SU-DHL-6 (cell line): ENCODE measurements around the gene MPZL2.

Source experiments
- H2AFZ ChIP-seq: fragments of 200-600 bp; sonication (generic); 2 replicates; pipeline ENCODE4 v1.6.1; 2014; ENCODE audit warnings: low read depth, mild to moderate bottlenecking, moderate library complexity, mixed read lengths, antibody characterized with exemption, low read length; ENCODE audit not compliant: severe bottlenecking
- H3F3A ChIP-seq: fragments of 200-600 bp; shearing (Covaris generic); 2 replicates; pipeline ENCODE4 v1.6.0; 2016; ENCODE audit warnings: antibody characterized with exemption, mild to moderate bottlenecking; ENCODE audit not compliant: insufficient read depth
- H3K27ac ChIP-seq: fragments of 200-600 bp; sonication (generic); 2 replicates; pipeline ENCODE4 v1.5.1; 2016; ENCODE audit warnings: low read depth, mild to moderate bottlenecking, low read length, moderate library complexity, mixed read lengths
- H3K27me3 ChIP-seq: fragments of 200-600 bp; sonication (generic), shearing (Covaris generic); 2 replicates; pipeline ENCODE4 v1.6.0; 2014; ENCODE audit warnings: mild to moderate bottlenecking, low read length
- H3K36me3 ChIP-seq: fragments of 200-600 bp; sonication (generic); 2 replicates; pipeline ENCODE4 v1.6.1; 2014; ENCODE audit warnings: mild to moderate bottlenecking, low read length, mixed read lengths
- H3K4me2 ChIP-seq: fragments of 300-600, 200-600 bp; shearing (Covaris generic), sonication (generic); 2 replicates; pipeline ENCODE4 v1.6.0; 2014; ENCODE audit warnings: low read length, low read depth, mild to moderate bottlenecking; ENCODE audit not compliant: poor library complexity, severe bottlenecking
- H3K4me3 ChIP-seq: fragments of 200-600 bp; sonication (generic); 2 replicates; pipeline ENCODE4 v1.5.1; 2014; ENCODE audit warnings: antibody characterized with exemption, low read length, mild to moderate bottlenecking, mixed read lengths; ENCODE audit not compliant: insufficient read depth, poor library complexity, severe bottlenecking
- H3K79me2 ChIP-seq: fragments of 200-600 bp; sonication (generic); 2 replicates; pipeline ENCODE4 v1.6.1; 2014; ENCODE audit warnings: mild to moderate bottlenecking, low read length, moderate library complexity; ENCODE audit not compliant: insufficient read depth
- H3K9ac ChIP-seq: fragments of 200-600 bp; sonication (generic); 2 replicates; pipeline ENCODE4 v1.7.0; 2014; ENCODE audit warnings: mild to moderate bottlenecking, low read length
- H3K9me2 ChIP-seq: fragments of 200-600 bp; sonication (generic); replicated peaks from 2 replicates; pipeline ENCODE4 v1.6.1; 2014; ENCODE audit warnings: low read length; ENCODE audit not compliant: insufficient read depth
- H3K9me3 ChIP-seq: fragments of 200-600 bp; sonication (generic); 2 replicates; pipeline ENCODE4 v1.6.1; 2014; ENCODE audit warnings: low read length, mixed read lengths; ENCODE audit not compliant: insufficient read depth
- H4K20me1 ChIP-seq: fragments of 200-600 bp; sonication (generic); 2 replicates; pipeline ENCODE4 v1.6.1; 2014; ENCODE audit warnings: low read depth, mild to moderate bottlenecking, antibody characterized with exemption, low read length, moderate library complexity, mixed read lengths
- EZH2phosphoT487 ChIP-seq: fragments of 200-600 bp; sonication (generic), shearing (Covaris generic); conservative IDR thresholded peaks from 2 replicates; pipeline ENCODE4 v1.6.1; 2018; ENCODE audit warnings: mild to moderate bottlenecking, antibody characterized with exemption, low read length, moderate library complexity, mixed read lengths
- TF ChIP-seq, protein P1 (sequence below): fragments of 200-600 bp; sonication (generic); IDR thresholded peaks from one replicate; pipeline ENCODE4 v1.5.1; 2017; ENCODE audit warnings: antibody characterized with exemption, mild to moderate bottlenecking, low read length, moderate library complexity; ENCODE audit not compliant: insufficient read depth, poor library complexity, severe bottlenecking

MPZL2 gene

DNA sequence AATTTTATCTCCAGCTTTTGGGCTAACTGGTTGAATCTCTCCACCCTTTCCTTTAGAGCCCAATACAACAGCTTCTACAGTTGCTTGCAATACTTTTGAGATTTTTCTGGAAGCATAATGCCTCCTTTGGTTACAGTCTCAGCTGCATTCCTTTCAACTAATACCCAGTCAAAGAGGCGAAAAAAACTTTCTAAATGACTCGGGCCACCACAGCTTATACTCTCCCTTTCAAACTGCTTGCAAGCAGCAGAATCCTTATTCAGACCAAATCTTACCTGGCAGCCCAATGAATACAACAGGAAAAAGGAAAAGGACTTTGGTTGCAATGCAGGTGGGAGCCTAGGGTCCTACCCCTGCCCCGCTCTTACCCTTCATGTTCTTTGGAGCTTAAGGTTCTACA is 55.1 kb downstream of the MPZL2 start:
- no peaks in the 10 kb centered on the region for H3K27me3 ChIP-seq
- TF ChIP-seq, protein P1, sequence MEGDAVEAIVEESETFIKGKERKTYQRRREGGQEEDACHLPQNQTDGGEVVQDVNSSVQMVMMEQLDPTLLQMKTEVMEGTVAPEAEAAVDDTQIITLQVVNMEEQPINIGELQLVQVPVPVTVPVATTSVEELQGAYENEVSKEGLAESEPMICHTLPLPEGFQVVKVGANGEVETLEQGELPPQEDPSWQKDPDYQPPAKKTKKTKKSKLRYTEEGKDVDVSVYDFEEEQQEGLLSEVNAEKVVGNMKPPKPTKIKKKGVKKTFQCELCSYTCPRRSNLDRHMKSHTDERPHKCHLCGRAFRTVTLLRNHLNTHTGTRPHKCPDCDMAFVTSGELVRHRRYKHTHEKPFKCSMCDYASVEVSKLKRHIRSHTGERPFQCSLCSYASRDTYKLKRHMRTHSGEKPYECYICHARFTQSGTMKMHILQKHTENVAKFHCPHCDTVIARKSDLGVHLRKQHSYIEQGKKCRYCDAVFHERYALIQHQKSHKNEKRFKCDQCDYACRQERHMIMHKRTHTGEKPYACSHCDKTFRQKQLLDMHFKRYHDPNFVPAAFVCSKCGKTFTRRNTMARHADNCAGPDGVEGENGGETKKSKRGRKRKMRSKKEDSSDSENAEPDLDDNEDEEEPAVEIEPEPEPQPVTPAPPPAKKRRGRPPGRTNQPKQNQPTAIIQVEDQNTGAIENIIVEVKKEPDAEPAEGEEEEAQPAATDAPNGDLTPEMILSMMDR: no peak
- TF ChIP-seq EZH2phosphoT487: no peak
- no peak overlapping the region for H3K9ac ChIP-seq
- no peak overlapping the region for H2AFZ ChIP-seq
- no peaks in the 10 kb centered on the region for H3K36me3 ChIP-seq
- no peak overlapping the region for H3K4me2 ChIP-seq
- H4K20me1 ChIP-seq: no peaks in the 10 kb centered on the region
- H3K79me2 ChIP-seq: no peaks in the 10 kb centered on the region
- H3K9me3 ChIP-seq: no peaks in the 10 kb centered on the region
- no peaks in the 10 kb centered on the region for H3K9me2 ChIP-seq
- H3F3A ChIP-seq: no peaks in the 10 kb centered on the region; the same call in 1 of the 2 replicates
- H3K4me3 ChIP-seq: no peak overlapping the region
- H3K27ac ChIP-seq: no peak overlapping the region

DNA sequence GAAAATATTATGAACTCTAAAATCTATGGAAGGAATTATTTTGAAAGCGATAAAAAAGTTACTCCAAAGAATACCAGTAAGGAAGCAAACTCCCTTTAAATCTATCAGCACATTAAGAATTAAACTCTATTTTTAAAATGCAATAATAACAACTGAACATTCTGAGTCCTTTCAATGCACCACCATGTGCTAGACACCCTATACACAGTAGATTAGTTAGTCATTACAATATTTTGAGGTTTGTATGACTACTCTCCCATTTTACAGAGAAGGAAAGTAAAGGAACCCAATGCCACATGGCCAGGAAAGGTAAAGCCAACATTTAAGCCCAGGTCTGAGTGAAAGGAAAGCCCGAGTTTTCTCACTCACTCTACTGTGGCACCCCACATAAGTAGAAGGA is 57.0 kb downstream of the MPZL2 start:
- no peak overlapping the region for H3K4me2 ChIP-seq
- H3K9me3 ChIP-seq: no peaks in the 10 kb centered on the region
- H3K9ac ChIP-seq: no peak overlapping the region
- H3K27ac ChIP-seq: no peak overlapping the region
- no peaks in the 10 kb centered on the region for H3K36me3 ChIP-seq
- TF ChIP-seq EZH2phosphoT487: no peak
- TF ChIP-seq, protein P1: no peak
- no peaks in the 10 kb centered on the region for H4K20me1 ChIP-seq
- no peak overlapping the region for H3K4me3 ChIP-seq
- no peaks in the 10 kb centered on the region for H3K9me2 ChIP-seq
- no peaks in the 10 kb centered on the region for H3K79me2 ChIP-seq
- no peaks in the 10 kb centered on the region for H3K27me3 ChIP-seq
- peak overlapping the region; percentile 81 for H2AFZ ChIP-seq
- no peaks in the 10 kb centered on the region; the same call in 1 of the 2 replicates for H3F3A ChIP-seq

DNA sequence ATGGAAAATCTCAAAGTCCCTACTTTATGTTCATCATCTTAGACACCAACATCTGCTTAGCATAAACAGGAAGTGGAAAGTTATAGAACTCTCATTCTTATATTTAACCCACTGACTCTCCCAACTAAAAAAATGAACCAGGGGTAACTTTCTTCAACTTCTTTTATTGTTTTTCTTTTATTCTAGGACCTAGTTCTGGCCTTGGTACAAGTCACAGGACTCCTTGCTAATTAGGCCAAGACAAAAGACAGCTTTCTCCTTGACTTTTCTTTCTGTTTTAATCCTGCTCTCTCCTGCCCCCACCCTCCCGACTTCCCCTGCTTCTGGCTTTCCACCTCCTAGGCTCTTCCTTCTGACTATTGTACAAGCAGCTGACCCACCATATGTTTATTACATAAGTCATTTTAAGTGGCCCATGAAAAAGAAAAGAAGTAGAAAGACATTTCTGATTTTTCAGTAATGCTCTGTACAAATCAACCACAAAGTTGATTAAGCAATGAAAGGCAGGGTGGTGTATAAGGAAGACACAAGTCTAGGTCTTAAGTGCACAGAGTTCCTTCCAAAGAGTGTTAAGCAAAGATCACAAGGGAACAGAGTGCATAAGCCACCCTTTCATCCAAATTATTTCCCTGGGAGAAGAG is 57.6 kb downstream of the MPZL2 start:
- Histone ChIP-seq H3K79me2 (no peaks in the 10 kb centered on the region), H3K4me2 (peak overlapping the region; percentile 44), H3K9me3 (no peaks in the 10 kb centered on the region), H3K36me3 (no peaks in the 10 kb centered on the region), H3F3A (no peaks in the 10 kb centered on the region; the same call in 1 of the 2 replicates), H3K27me3 (no peaks in the 10 kb centered on the region), H3K9ac (no peak overlapping the region), H3K27ac (peak overlapping the region; percentile 10; the same call in 1 of the 2 replicates), H4K20me1 (no peaks in the 10 kb centered on the region), H2AFZ (peak overlapping the region; percentile 81), H3K4me3 (no peak overlapping the region), H3K9me2 (no peaks in the 10 kb centered on the region)
- TF ChIP-seq, protein P1: no peak
- no peak for TF ChIP-seq EZH2phosphoT487
